ENCODE data around the gene HYAL2.
"Not testable (repeated sequence)": the region's sequence is repeated elsewhere in the genome, so short reads cannot be mapped to it uniquely, and the experiment has no call there.

Gene HYAL2

GRCh38 chr3:50318163-50318562, 4.4 kb downstream of the HYAL2 start:
- H3K4me1 Mint-ChIP-seq = peaks cover 58% of the 10 kb centered on the region
- H3K27me3 Mint-ChIP-seq (ENCODE audit: low read depth, poor library complexity) = peaks cover 4% of the 10 kb centered on the region
- TF ChIP-seq CTCF (IDR thresholded peaks at IDR 0.05) = no peak
- peak overlapping the region; percentile 95 for H3K4me3 Mint-ChIP-seq
- no peak for DNase-seq
- peaks cover 47% of the 10 kb centered on the region for H3K36me3 Mint-ChIP-seq (ENCODE audit: low read depth)
- peaks cover 12% of the 10 kb centered on the region for H3K9me3 Mint-ChIP-seq
- H3K27ac Mint-ChIP-seq = no peak overlapping the region

GRCh38 chr3:50317300-50317699, 5.2 kb downstream of the HYAL2 start:
- TF ChIP-seq CTCF (IDR thresholded peaks at IDR 0.05) = no peak
- no peak overlapping the region for H3K4me3 Mint-ChIP-seq
- H3K4me1 Mint-ChIP-seq = peaks cover 52% of the 10 kb centered on the region
- H3K9me3 Mint-ChIP-seq = peaks cover 15% of the 10 kb centered on the region
- peaks cover 50% of the 10 kb centered on the region for H3K36me3 Mint-ChIP-seq (ENCODE audit: low read depth)
- H3K27ac Mint-ChIP-seq = peak overlapping the region; percentile 66
- peaks cover 3% of the 10 kb centered on the region for H3K27me3 Mint-ChIP-seq (ENCODE audit: low read depth, poor library complexity)
- DNase-seq = no peak

GRCh38 chr3:50316657-50317242, 5.8 kb downstream of the HYAL2 start:
- Mint-ChIP-seq H3K27me3 (ENCODE audit: low read depth, poor library complexity) (peaks cover 3% of the 10 kb centered on the region), H3K4me1 (peaks cover 52% of the 10 kb centered on the region), H3K9me3 (peaks cover 15% of the 10 kb centered on the region), H3K27ac (peak overlapping the region; percentile 94), H3K36me3 (ENCODE audit: low read depth) (peaks cover 50% of the 10 kb centered on the region), H3K4me3 (no peak overlapping the region)
- TF ChIP-seq CTCF (IDR thresholded peaks at IDR 0.05) = no peak
- no peak for DNase-seq

GRCh38 chr3:50314816-50315215, 7.7 kb downstream of the HYAL2 start:
- H3K36me3 Mint-ChIP-seq (ENCODE audit: low read depth) = peaks cover 57% of the 10 kb centered on the region
- H3K4me3 Mint-ChIP-seq = no peak overlapping the region
- peaks cover 43% of the 10 kb centered on the region for H3K4me1 Mint-ChIP-seq
- no peak for DNase-seq
- peaks cover 23% of the 10 kb centered on the region for H3K9me3 Mint-ChIP-seq
- no peaks in the 10 kb centered on the region for H3K27me3 Mint-ChIP-seq (ENCODE audit: low read depth, poor library complexity)
- no peak for TF ChIP-seq CTCF (IDR thresholded peaks at IDR 0.05)
- peak overlapping the region; percentile 74 for H3K27ac Mint-ChIP-seq

- H3K27me3 Mint-ChIP-seq (ENCODE audit: low read depth, poor library complexity) = no peaks in the 10 kb centered on the region
- peaks cover 28% of the 10 kb centered on the region for H3K9me3 Mint-ChIP-seq
- DNase-seq = no peak
- peaks cover 58% of the 10 kb centered on the region for H3K36me3 Mint-ChIP-seq (ENCODE audit: low read depth)
- H3K4me1 Mint-ChIP-seq = peaks cover 38% of the 10 kb centered on the region
- H3K27ac Mint-ChIP-seq = peak overlapping the region; percentile 62
- H3K4me3 Mint-ChIP-seq = no peak overlapping the region
- no peak for TF ChIP-seq CTCF (IDR thresholded peaks at IDR 0.05)
Observed at GRCh38 chr3:50314342-50314741, 8.2 kb downstream of the HYAL2 start.

- not testable (repeated sequence) for DNase-seq; H3K27ac Mint-ChIP-seq; H3K4me3 Mint-ChIP-seq; H3K27me3 Mint-ChIP-seq (ENCODE audit: low read depth, poor library complexity)
- H3K36me3 Mint-ChIP-seq (ENCODE audit: low read depth) = peaks cover 55% of the 10 kb centered on the region
- H3K9me3 Mint-ChIP-seq = peaks cover 51% of the 10 kb centered on the region
- H3K4me1 Mint-ChIP-seq = peaks cover 16% of the 10 kb centered on the region
Observed at GRCh38 chr3:50312041-50312440, 10.5 kb downstream of the HYAL2 start.

Measured in nephron progenitor cell (in vitro differentiated cells).